Naive thymus-derived CD4-positive, alpha-beta T cell (primary cell): ENCODE data around the gene PRAMEF13. TPM values are rescaled to one million over a fixed set of nuclear protein-coding genes. Genes with fewer than 3 reads are reported as not detected.
"Not testable (repeated sequence)": the region's sequence is repeated elsewhere in the genome, so short reads cannot be mapped to it uniquely, and the experiment has no call there.

Experiments used
- ATAC-seq: fragments of 150-1000 bp; cut with Tn5 transposase; 2 replicates; pipeline ENCODE4 v1.10.0; 2021; ENCODE audit warnings: mild to moderate bottlenecking, moderate library complexity
- CTCF ChIA-PET: fragments of 350-600 bp; sonication (Branson Sonifier 250); formaldehyde crosslinking; loops from one replicate; lab custom pipeline; 2021; ENCODE audit warnings: antibody characterized with exemption; lab: Charles Lee
- POLR2A ChIA-PET: fragments of 350-600 bp; sonication (Branson Sonifier 250); formaldehyde crosslinking; loops from one replicate; lab custom pipeline; 2021; ENCODE audit warnings: antibody characterized with exemption, inconsistent platforms; lab: Charles Lee
- DNase-seq, 9 donors: peaks; one replicate each; pipeline versions ENCODE4 v3.0.0 to v3.0.0-alpha.2; 2020 to 2022; ENCODE audit warnings: mixed read lengths in 1 of 9
- H3K27ac ChIP-seq: one replicate; pipeline ENCODE4 v1.7.0; 2013; ENCODE audit warnings: mild to moderate bottlenecking, low read depth, low read length, moderate library complexity
- H3K27me3 ChIP-seq, 2 donors: one replicate each; pipeline ENCODE4 v1.7.0; 2013; ENCODE audit warnings: low read length in 2 of 2, mild to moderate bottlenecking in 2 of 2, moderate library complexity in 2 of 2; ENCODE audit not compliant: control insufficient read depth in 2 of 2, insufficient read depth in 2 of 2
- H3K36me3 ChIP-seq, 3 experiments: 1 replicate in 2 of 3; 2 replicates in 1 of 3; pipeline ENCODE4 v1.7.0; 2013; ENCODE audit warnings: low read length in 3 of 3, mild to moderate bottlenecking in 3 of 3, moderate library complexity in 1 of 3; ENCODE audit not compliant: insufficient read depth in 3 of 3, control insufficient read depth in 2 of 3
- H3K4me1 ChIP-seq, 2 donors: one replicate each; pipeline ENCODE4 v1.7.0; 2013; ENCODE audit warnings: low read length in 2 of 2, mild to moderate bottlenecking in 2 of 2, moderate library complexity in 1 of 2; ENCODE audit not compliant: control insufficient read depth in 2 of 2, insufficient read depth in 2 of 2
- H3K4me3 ChIP-seq: 2 replicates; pipeline ENCODE4 v1.7.0; 2013; ENCODE audit warnings: mild to moderate bottlenecking, low read length
- H3K9me3 ChIP-seq, 3 experiments: 1 replicate in 2 of 3; 2 replicates in 1 of 3; pipeline ENCODE4 v1.7.0; 2013; ENCODE audit warnings: low read length in 3 of 3; ENCODE audit not compliant: control insufficient read depth in 2 of 3
- H3K27ac Mint-ChIP-seq, 9 donors: one replicate each; pipeline ENCODE4 v1.8.0; 2020 to 2022; ENCODE audit warnings: mixed read lengths in 9 of 9, mild to moderate bottlenecking in 8 of 9, moderate library complexity in 5 of 9, inconsistent platforms in 2 of 9
- H3K27me3 Mint-ChIP-seq, 5 donors: one replicate each; pipeline ENCODE4 v1.8.0; 2021 to 2022; ENCODE audit warnings: mixed read lengths in 5 of 5, mild to moderate bottlenecking in 1 of 5
- H3K36me3 Mint-ChIP-seq, 5 donors: one replicate each; pipeline ENCODE4 v1.8.0; 2020 to 2022; ENCODE audit warnings: mixed read lengths in 5 of 5, mild to moderate bottlenecking in 3 of 5, inconsistent platforms in 1 of 5
- H3K4me1 Mint-ChIP-seq, 7 donors: one replicate each; pipeline ENCODE4 v1.8.0; 2020 to 2022; ENCODE audit warnings: mixed read lengths in 7 of 7, mild to moderate bottlenecking in 3 of 7, inconsistent platforms in 1 of 7
- H3K4me3 Mint-ChIP-seq, 10 donors: one replicate each; pipeline ENCODE4 v1.8.0; 2020 to 2022; ENCODE audit warnings: mild to moderate bottlenecking in 10 of 10, mixed read lengths in 10 of 10, moderate library complexity in 6 of 10, inconsistent platforms in 2 of 10
- H3K9me3 Mint-ChIP-seq, 11 donors: one replicate each; pipeline ENCODE4 v1.8.0; 2020 to 2022; ENCODE audit warnings: mixed read lengths in 11 of 11, mild to moderate bottlenecking in 4 of 11, inconsistent platforms in 1 of 11, moderate library complexity in 1 of 11
- intact Hi-C, 2 donors: fragments of 100-400 bp; cut with micrococcal nuclease; formaldehyde crosslinking; loops; one replicate each; pipeline ENCODE4 v1.15.1; 2023
- polyA plus RNA-seq, 2 donors: library from polyadenylated mRNA; unstranded; fragments of 300-500 nt; fragmentation: Illumina TruSeq; gene quantifications; one replicate each; pipeline ENCODE4 v1.2.3, GENCODE V29; 2021
- total RNA-seq, 6 experiments: library from RNA in 5 of 6; stranded (reverse) in 5 of 6; gene quantifications; 1 replicate in 5 of 6; 2 replicates in 1 of 6; pipeline ENCODE4 v1.2.3 and lab custom pipeline; 2021 to 2026

Gene PRAMEF13
- total RNA-seq (not detected), polyA plus RNA-seq (not detected), total RNA-seq (lab: John Stamatoyannopoulos, UW) (not detected)

- H3K27ac ChIP-seq, intact Hi-C loops, ATAC-seq, H3K27ac Mint-ChIP-seq, H3K9me3 Mint-ChIP-seq, CTCF ChIA-PET, H3K27me3 ChIP-seq, H3K9me3 ChIP-seq, H3K36me3 Mint-ChIP-seq, H3K36me3 ChIP-seq, H3K4me3 ChIP-seq, POLR2A ChIA-PET, DNase-seq, H3K27me3 Mint-ChIP-seq, H3K4me3 Mint-ChIP-seq, H3K4me1 Mint-ChIP-seq, H3K4me1 ChIP-seq: not testable (repeated sequence)
Measured at GRCh38 chr1:13201309-13201708, at the start of gene PRAMEF13. PRAMEF13 (minus strand) TSS chr1:13201409; CDS start chr1:13199589, 1,820 bp downstream.

GRCh38 chr1:13247122-13247521, 45.9 kb upstream of the PRAMEF13 start:
- intact Hi-C loops, H3K9me3 Mint-ChIP-seq, H3K4me3 Mint-ChIP-seq, H3K27me3 ChIP-seq, H3K4me3 ChIP-seq, H3K36me3 ChIP-seq, H3K27ac Mint-ChIP-seq, H3K36me3 Mint-ChIP-seq, POLR2A ChIA-PET, H3K4me1 Mint-ChIP-seq, CTCF ChIA-PET, H3K9me3 ChIP-seq, ATAC-seq, DNase-seq, H3K27ac ChIP-seq, H3K4me1 ChIP-seq: not testable (repeated sequence)
- peaks cover 0 to 20% (median 8%) of the 10 kb centered on the region in 5 donors for H3K27me3 Mint-ChIP-seq

GRCh38 chr1:13246554-13246871, 45.3 kb upstream of the PRAMEF13 start:
- POLR2A ChIA-PET, CTCF ChIA-PET: not testable (repeated sequence)

GRCh38 chr1:13245841-13246553, 44.8 kb upstream of the PRAMEF13 start:
- H3K27me3 ChIP-seq, H3K27ac Mint-ChIP-seq, H3K36me3 ChIP-seq, POLR2A ChIA-PET, H3K9me3 Mint-ChIP-seq, H3K27ac ChIP-seq, H3K4me1 ChIP-seq, DNase-seq, H3K4me3 ChIP-seq, H3K9me3 ChIP-seq, intact Hi-C loops, CTCF ChIA-PET, H3K4me1 Mint-ChIP-seq, H3K36me3 Mint-ChIP-seq, ATAC-seq, H3K4me3 Mint-ChIP-seq: not testable (repeated sequence)
- H3K27me3 Mint-ChIP-seq: peaks cover 0 to 20% (median 8%) of the 10 kb centered on the region in 5 donors

More at GRCh38 chr1:13246554-13246871, 45.3 kb upstream of the PRAMEF13 start:
- H3K36me3 ChIP-seq, ATAC-seq, H3K9me3 Mint-ChIP-seq, H3K4me3 Mint-ChIP-seq, H3K4me3 ChIP-seq, H3K27ac Mint-ChIP-seq, H3K27ac ChIP-seq, H3K36me3 Mint-ChIP-seq, H3K9me3 ChIP-seq, intact Hi-C loops, H3K27me3 ChIP-seq, DNase-seq, H3K4me1 Mint-ChIP-seq, H3K4me1 ChIP-seq: not testable (repeated sequence)
- peaks cover 0 to 20% (median 8%) of the 10 kb centered on the region in 5 donors for H3K27me3 Mint-ChIP-seq

GRCh38 chr1:13243536-13244263, 42.5 kb upstream of the PRAMEF13 start:
- H3K27ac Mint-ChIP-seq, H3K9me3 ChIP-seq, POLR2A ChIA-PET, H3K36me3 Mint-ChIP-seq, H3K9me3 Mint-ChIP-seq, H3K4me1 ChIP-seq, DNase-seq, ATAC-seq, CTCF ChIA-PET, H3K36me3 ChIP-seq, H3K27ac ChIP-seq, H3K4me3 Mint-ChIP-seq, H3K4me3 ChIP-seq, H3K27me3 ChIP-seq, intact Hi-C loops, H3K4me1 Mint-ChIP-seq: not testable (repeated sequence)
- H3K27me3 Mint-ChIP-seq: peaks cover 0 to 25% (median 11%) of the 10 kb centered on the region in 5 donors

GRCh38 chr1:13239633-13240032, 38.4 kb upstream of the PRAMEF13 start:
- H3K27ac ChIP-seq, H3K9me3 ChIP-seq, intact Hi-C loops, H3K36me3 ChIP-seq, H3K27ac Mint-ChIP-seq, H3K27me3 ChIP-seq, H3K4me3 ChIP-seq, CTCF ChIA-PET, POLR2A ChIA-PET, H3K9me3 Mint-ChIP-seq, H3K36me3 Mint-ChIP-seq, H3K4me1 ChIP-seq, DNase-seq, H3K4me3 Mint-ChIP-seq, ATAC-seq, H3K4me1 Mint-ChIP-seq: not testable (repeated sequence)
- H3K27me3 Mint-ChIP-seq: peaks cover 0 to 28% (median 0%) of the 10 kb centered on the region in 5 donors

GRCh38 chr1:13237572-13237971, 36.4 kb upstream of the PRAMEF13 start:
- H3K4me3 ChIP-seq, DNase-seq, H3K27ac ChIP-seq, H3K9me3 Mint-ChIP-seq, CTCF ChIA-PET, H3K4me1 Mint-ChIP-seq, H3K27ac Mint-ChIP-seq, POLR2A ChIA-PET, H3K36me3 ChIP-seq, H3K27me3 ChIP-seq, H3K36me3 Mint-ChIP-seq, ATAC-seq, H3K4me1 ChIP-seq, H3K9me3 ChIP-seq, H3K4me3 Mint-ChIP-seq, intact Hi-C loops: not testable (repeated sequence)
- H3K27me3 Mint-ChIP-seq: peaks cover 0 to 25% (median 6%) of the 10 kb centered on the region in 5 donors
